Tibial nerve (tissue), 4 donors: ENCODE data around the gene DMWD. TPM values are rescaled to one million over a fixed set of nuclear protein-coding genes. Genes with fewer than 3 reads are reported as not detected.

ENCODE experiments used
- DNase-seq, 2 donors: peaks; one replicate each; pipeline ENCODE4 v3.0.0-alpha.2; 2019; ENCODE audit warnings: low spot score in 2 of 2
- H3K27ac ChIP-seq, 4 donors: fragments of 200-600 bp; sonication (generic) in 3 of 4; one replicate each; pipeline ENCODE4 v1.5.1; 2017 to 2019; ENCODE audit warnings: mild to moderate bottlenecking in 1 of 4
- H3K27me3 ChIP-seq, 2 donors: fragments of 200-600 bp; sonication (generic) in 1 of 2; one replicate each; pipeline versions ENCODE4 v1.5.1 to v1.6.0; 2017 to 2019
- H3K36me3 ChIP-seq, 3 donors: fragments of 200-600 bp; sonication (generic); one replicate each; pipeline ENCODE4 v1.5.1; 2018 to 2019
- H3K4me1 ChIP-seq, 4 donors: fragments of 200-600 bp; sonication (generic) in 3 of 4; one replicate each; pipeline ENCODE4 v1.5.1; 2017 to 2019
- H3K4me3 ChIP-seq, 4 donors: fragments of 200-600 bp; sonication (generic) in 3 of 4; one replicate each; pipeline ENCODE4 v1.5.1; 2017 to 2019; ENCODE audit warnings: mild to moderate bottlenecking in 1 of 4, moderate library complexity in 1 of 4
- H3K9me3 ChIP-seq, 4 donors: fragments of 200-600 bp; sonication (generic) in 3 of 4; one replicate each; pipeline ENCODE4 v1.5.1; 2017 to 2019
- EP300 ChIP-seq, 2 donors: sonication (generic); formaldehyde crosslinking; IDR thresholded peaks; one replicate each; pipeline ENCODE4 v1.6.1; 2017; ENCODE audit warnings: antibody characterized with exemption in 2 of 2, mild to moderate bottlenecking in 1 of 2
- POLR2A ChIP-seq, 2 donors: fragments of 450-650 bp; IDR thresholded peaks; one replicate each; pipeline ENCODE4 v1.6.1; 2017; ENCODE audit warnings: antibody characterized with exemption in 2 of 2, mild to moderate bottlenecking in 2 of 2, moderate library complexity in 2 of 2
- WGBS, 2 donors: methylation state at CpG; one replicate each; pipeline ENCODE4 v1.1.5; 2018; 5-methylcytosine and 5-hydroxymethylcytosine counted together
- total RNA-seq, 4 donors: library from RNA; depleted of rRNA; stranded (reverse); fragments of >200 nt; gene quantifications; one replicate each; pipeline ENCODE4 v1.1.0, GENCODE V29; 2016
- TF ChIP-seq, protein P1 (sequence below), 5 experiments: fragments of 200-600 bp in 3 of 5; fragments of 450-650 bp in 2 of 5; sonication (generic) in 3 of 5; IDR thresholded peaks; one replicate each; pipeline ENCODE4 v1.5.1; 2016 to 2019; ENCODE audit warnings: antibody characterized with exemption in 5 of 5, mild to moderate bottlenecking in 3 of 5, moderate library complexity in 2 of 5

DMWD gene
- total RNA-seq, 4 donors from 2014 or later: 28.4 to 75.0 (median 53.8) TPM

DNA sequence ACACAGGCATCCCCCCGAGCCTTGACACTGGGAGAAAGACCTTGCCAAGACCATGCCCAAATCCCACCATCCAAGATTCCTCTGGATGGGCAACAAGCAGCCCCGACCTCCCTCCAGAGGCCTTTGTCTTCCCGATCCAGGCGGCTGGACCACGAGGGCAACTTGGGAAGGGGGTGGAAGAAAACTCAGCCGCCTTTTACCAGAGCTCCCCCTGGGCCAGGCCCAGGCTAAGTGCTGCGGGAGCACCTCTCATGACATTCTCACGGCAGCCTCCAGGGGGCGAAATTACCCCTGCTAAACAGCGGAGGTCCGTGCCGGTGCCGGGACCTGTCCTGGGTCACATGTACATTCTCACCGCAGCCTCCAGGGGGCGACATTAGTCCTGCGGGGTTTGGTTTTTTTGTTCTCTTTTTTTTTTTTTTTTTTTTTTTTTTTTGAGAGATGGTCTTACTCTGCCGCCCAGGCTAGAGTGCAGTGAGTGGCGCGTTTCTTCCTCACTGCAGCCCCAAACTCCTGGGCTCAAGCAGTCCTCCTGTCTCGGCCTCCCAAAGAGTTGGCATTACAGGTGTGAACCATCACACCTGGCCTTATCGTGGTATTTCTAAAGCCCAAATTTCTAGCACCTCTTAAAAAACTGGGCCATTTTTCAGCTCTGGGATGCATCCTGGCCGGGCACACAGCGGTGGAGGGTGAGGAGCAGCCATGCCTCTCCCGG is 24.5 kb upstream of the DMWD start:
- no peak for TF ChIP-seq POLR2A (IDR thresholded peaks at IDR 0.05)
- TF ChIP-seq EP300 (IDR thresholded peaks at IDR 0.05): peak in 1 of 2 donors; percentile 36
- TF ChIP-seq, protein P1, sequence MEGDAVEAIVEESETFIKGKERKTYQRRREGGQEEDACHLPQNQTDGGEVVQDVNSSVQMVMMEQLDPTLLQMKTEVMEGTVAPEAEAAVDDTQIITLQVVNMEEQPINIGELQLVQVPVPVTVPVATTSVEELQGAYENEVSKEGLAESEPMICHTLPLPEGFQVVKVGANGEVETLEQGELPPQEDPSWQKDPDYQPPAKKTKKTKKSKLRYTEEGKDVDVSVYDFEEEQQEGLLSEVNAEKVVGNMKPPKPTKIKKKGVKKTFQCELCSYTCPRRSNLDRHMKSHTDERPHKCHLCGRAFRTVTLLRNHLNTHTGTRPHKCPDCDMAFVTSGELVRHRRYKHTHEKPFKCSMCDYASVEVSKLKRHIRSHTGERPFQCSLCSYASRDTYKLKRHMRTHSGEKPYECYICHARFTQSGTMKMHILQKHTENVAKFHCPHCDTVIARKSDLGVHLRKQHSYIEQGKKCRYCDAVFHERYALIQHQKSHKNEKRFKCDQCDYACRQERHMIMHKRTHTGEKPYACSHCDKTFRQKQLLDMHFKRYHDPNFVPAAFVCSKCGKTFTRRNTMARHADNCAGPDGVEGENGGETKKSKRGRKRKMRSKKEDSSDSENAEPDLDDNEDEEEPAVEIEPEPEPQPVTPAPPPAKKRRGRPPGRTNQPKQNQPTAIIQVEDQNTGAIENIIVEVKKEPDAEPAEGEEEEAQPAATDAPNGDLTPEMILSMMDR (IDR thresholded peaks at IDR 0.05): peak; percentile 91 to 94 (median 93)
- Histone ChIP-seq H3K27ac (no peak overlapping the region), H3K36me3 (peaks cover 0 to 56% (median 0%) of the 10 kb centered on the region in 3 donors), H3K27me3 (peaks cover 0 to 10% of the 10 kb centered on the region in 2 donors), H3K4me1 (peaks cover 0 to 21% (median 3%) of the 10 kb centered on the region in 4 donors), H3K4me3 (no peak overlapping the region), H3K9me3 (no peaks in the 10 kb centered on the region)
- peak; percentile 84 to 90 for DNase-seq
- WGBS, 2 donors: 23 to 27% methylated on average over 24 of the region's 24 CpGs

DNA sequence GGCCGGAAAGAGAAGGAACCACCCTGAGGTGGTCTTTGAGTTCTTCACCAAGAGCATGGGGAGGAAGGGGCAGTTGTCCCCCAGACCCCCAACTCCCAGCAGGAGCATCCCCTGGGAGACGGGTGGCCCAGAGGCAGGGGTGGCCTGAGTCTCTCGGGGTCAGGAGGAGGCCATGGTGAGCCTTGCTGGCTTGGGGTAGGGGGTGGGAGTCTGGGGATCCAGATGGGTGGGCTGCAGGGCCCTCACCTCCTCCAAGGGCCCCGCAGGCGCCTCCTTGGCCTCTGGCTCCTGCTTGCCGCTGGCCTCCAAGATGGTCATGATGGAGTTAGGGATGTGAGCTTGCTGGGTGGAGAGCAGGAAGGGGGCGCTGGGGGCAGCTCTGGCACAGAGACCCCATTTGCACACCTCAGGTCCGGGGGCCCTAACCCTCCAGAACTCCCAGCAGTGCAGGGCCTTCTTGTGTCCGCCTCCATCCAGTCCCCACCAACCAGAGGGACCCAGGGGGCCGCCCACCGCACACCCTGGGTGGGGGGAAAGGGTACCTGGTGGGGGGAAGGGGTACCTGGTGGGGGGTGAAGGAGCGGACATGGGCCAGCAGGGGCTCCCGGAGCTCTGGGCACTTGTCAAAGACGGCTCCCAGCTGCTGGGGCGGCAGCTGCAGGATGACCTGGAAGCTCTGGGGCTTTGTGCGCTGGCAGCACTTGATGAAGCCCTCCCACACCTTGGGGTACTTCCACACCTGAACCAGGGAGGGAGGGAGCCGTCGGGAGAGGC is 23.8 kb upstream of the DMWD start:
- H3K27me3 ChIP-seq: peaks cover 0 to 10% of the 10 kb centered on the region in 2 donors
- 69 to 72% methylated on average over 15 to 17 of the region's 18 CpGs for WGBS, 2 donors
- H3K4me3 ChIP-seq: no peak overlapping the region
- H3K4me1 ChIP-seq: peaks cover 0 to 21% (median 3%) of the 10 kb centered on the region in 4 donors
- DNase-seq: no peak
- no peak overlapping the region for H3K27ac ChIP-seq
- H3K9me3 ChIP-seq: no peaks in the 10 kb centered on the region
- TF ChIP-seq EP300 (IDR thresholded peaks at IDR 0.05): no peak
- no peak for TF ChIP-seq POLR2A (IDR thresholded peaks at IDR 0.05)
- TF ChIP-seq, protein P1 (IDR thresholded peaks at IDR 0.05): no peak
- peaks cover 0 to 51% (median 0%) of the 10 kb centered on the region in 3 donors for H3K36me3 ChIP-seq

DNA sequence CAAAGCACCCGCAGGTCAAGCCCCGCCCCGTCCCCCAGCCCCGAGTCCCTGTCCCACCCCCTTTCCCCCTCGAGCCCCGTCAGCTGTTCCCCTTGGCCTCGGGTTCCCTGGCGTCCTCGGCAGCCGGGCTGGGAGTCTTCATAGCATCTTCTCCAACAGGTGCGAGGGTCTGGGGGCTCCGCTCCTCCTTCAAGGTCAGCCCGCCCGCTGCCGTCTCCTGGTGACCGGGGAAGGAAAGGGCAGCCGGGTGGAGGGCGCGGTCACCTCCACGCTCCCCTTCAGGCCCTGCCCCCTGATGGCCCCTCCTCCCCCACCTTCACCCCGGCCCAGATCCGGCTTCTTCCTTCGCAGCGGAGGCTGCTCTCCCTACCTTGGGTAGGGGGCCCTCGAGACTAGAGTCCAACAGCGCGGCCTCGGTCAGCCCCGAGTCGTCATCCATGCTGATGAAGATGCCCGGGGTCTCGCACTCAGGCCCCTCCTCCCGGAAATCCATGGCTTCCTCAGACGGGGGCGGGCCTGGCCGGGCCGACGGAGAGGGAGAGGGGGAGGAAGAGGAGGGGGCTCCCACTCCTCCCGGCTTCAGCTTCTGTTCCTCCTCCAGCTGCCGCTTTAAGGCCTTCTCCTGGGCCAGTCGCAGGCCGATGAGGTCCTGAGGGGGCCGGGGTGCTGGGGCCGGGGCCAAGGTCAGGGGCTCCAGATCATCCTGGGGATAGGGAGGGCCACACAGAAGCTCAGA is 23.0 kb upstream of the DMWD start:
- Histone ChIP-seq H3K4me3 (peak overlapping the region in 2 of 4 donors; percentile 26 to 42), H3K9me3 (no peaks in the 10 kb centered on the region), H3K36me3 (peaks cover 0 to 44% (median 0%) of the 10 kb centered on the region in 3 donors), H3K27me3 (peaks cover 0 to 10% of the 10 kb centered on the region in 2 donors), H3K4me1 (peaks cover 0 to 21% (median 3%) of the 10 kb centered on the region in 4 donors), H3K27ac (no peak overlapping the region)
- DNase-seq: no peak
- TF ChIP-seq POLR2A (IDR thresholded peaks at IDR 0.05) (no peak), EP300 (IDR thresholded peaks at IDR 0.05) (no peak)
- TF ChIP-seq, protein P1 (IDR thresholded peaks at IDR 0.05): no peak
- 18 to 45% methylated on average over 36 to 39 of the region's 44 CpGs for WGBS, 2 donors

DNA sequence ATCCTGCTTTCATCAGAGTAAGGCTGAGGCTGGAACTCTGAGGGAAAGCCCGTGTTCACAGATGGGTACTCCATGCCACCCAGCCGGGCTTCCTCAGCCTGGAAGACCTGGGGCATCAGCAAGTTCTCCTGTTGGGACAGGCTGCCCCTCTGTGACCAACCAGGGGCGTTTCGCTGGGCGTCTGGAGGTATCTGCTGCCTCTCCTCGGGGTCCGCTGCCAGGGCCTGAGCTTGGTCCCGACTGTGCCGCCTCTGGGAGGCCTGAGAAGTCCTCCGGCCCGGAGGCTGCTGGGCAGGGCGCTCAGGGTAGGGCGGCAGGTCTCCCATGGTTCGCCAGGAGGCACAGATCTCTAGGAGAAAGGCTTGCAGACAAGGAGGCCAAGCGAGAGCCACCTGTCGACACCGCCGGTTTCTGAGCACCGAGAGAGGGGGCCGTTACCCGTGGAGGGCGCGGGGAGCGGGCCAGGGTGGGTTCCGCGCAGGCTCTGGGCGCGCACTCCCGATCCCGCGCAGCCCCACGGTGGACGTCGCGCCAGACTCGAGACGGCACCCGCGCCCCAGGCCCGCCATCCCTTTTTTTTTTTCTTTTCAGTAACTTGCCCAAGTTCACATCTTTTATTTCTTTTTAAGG is 22.3 kb upstream of the DMWD start, which contains the start of gene RSPH6A:
RSPH6A (minus strand) TSS at position 458 of the 630 bp plus-strand sequence; CDS start at position 326, 132 bp downstream.
- H3K36me3 ChIP-seq: peaks cover 0 to 37% (median 0%) of the 10 kb centered on the region in 3 donors
- peak within 1 kb of the TSS in 2 of 4 donors; percentile 26 to 42 for H3K4me3 ChIP-seq
- 37 to 43% methylated on average over 33 to 40 of the region's 40 CpGs for WGBS, 2 donors
- H3K27ac ChIP-seq: no peak within 1 kb of the TSS
- no peak for DNase-seq
- no peak for TF ChIP-seq EP300 (IDR thresholded peaks at IDR 0.05)
- TF ChIP-seq POLR2A (IDR thresholded peaks at IDR 0.05): no peak
- TF ChIP-seq, protein P1 (IDR thresholded peaks at IDR 0.05): no peak
- H3K27me3 ChIP-seq: peaks cover 0 to 10% of the 10 kb centered on the region in 2 donors
- H3K9me3 ChIP-seq: no peaks in the 10 kb centered on the region
- H3K4me1 ChIP-seq: peaks cover 0 to 21% (median 3%) of the 10 kb centered on the region in 4 donors
